PC-3 (cell line): ENCODE results near the gene IL7R.

Source experiments
- EZH2 ChIP-seq: fragments of 300-600 bp; sonication (generic); IDR thresholded peaks from one replicate; pipeline ENCODE4 v1.6.1; 2017; ENCODE audit warnings: antibody characterized with exemption, mild to moderate bottlenecking, low read length; ENCODE audit not compliant: unreplicated experiment
- EZH2phosphoT487 ChIP-seq: fragments of 300-600 bp; sonication (generic); IDR thresholded peaks from 2 replicates; pipeline ENCODE4 v1.6.1; 2018; ENCODE audit warnings: mild to moderate bottlenecking, antibody characterized with exemption, low read length, borderline replicate concordance
- TF ChIP-seq, protein P1 (sequence below): fragments of 300-600 bp; sonication (generic); conservative IDR thresholded peaks from 2 replicates; pipeline ENCODE4 v1.5.1; 2017; ENCODE audit warnings: antibody characterized with exemption, low read depth, mild to moderate bottlenecking, low read length

DNA sequence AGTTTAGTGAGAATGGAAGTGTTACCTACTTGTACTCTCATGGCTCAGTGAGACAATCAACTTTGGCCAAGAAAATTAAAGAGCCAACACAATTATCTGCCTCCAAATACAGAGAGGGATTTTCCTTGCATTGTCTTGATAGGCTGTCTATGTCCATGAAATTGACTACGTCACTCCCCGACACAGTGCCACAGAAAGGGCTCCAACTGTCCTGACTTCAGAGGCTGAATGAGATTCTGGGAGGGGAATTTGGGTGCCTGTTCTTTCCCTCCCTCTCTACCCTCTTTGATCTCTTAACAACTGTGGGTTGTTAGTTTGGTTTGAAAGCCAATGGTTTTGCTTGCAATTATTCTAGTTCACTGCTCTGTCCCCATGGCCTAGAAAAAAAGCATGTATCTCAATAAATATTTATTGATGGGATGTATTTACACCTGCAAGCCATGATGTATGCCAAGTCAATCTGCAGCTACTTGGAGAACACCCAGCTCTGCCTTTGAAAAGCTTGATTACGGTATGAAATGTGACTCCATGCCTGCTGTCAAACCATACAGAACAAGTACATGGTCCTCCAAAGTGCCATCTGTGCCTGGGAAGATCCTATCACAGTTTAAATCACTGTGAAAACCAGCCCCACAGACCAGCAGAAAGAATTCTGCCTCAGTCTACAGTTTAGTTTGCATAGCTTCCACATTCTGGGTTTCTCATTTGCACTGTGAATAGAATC, 44.4 kb downstream of the IL7R start:
- TF ChIP-seq, protein P1, sequence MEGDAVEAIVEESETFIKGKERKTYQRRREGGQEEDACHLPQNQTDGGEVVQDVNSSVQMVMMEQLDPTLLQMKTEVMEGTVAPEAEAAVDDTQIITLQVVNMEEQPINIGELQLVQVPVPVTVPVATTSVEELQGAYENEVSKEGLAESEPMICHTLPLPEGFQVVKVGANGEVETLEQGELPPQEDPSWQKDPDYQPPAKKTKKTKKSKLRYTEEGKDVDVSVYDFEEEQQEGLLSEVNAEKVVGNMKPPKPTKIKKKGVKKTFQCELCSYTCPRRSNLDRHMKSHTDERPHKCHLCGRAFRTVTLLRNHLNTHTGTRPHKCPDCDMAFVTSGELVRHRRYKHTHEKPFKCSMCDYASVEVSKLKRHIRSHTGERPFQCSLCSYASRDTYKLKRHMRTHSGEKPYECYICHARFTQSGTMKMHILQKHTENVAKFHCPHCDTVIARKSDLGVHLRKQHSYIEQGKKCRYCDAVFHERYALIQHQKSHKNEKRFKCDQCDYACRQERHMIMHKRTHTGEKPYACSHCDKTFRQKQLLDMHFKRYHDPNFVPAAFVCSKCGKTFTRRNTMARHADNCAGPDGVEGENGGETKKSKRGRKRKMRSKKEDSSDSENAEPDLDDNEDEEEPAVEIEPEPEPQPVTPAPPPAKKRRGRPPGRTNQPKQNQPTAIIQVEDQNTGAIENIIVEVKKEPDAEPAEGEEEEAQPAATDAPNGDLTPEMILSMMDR, result no peak
- TF ChIP-seq EZH2 (no peak), EZH2phosphoT487 (no peak)
